ENCODE results near the gene PSMC6. TPM values are rescaled to one million over a fixed set of nuclear protein-coding genes. Genes with fewer than 3 reads are reported as not detected.

The PSMC6 gene
- total and polyA plus RNA-seq, 7 donors, result 80.6 to 292 (median 144) TPM

- WGBS, 3 donors, result 66 to 68% (median 66%) methylated on average over 3 of the region's 3 CpGs
- intact Hi-C loops (cut with DNase I), result no loop called here
- DNase-seq (peak in 1 of 2 donors; percentile 26), ATAC-seq (peak in 1 of 4 donors; percentile 41)
- Histone ChIP-seq H3K36me3 (ENCODE audit: insufficient read depth in 1 of 2, low read depth in 1 of 2) (peaks cover 0 to 3% of the 10 kb centered on the region in 2 donors), H3K4me3 (no peak overlapping the region), H3K27ac (no peak overlapping the region), H3K4me1 (peaks cover 3% of the 10 kb centered on the region), H3K9me3 (no peaks in the 10 kb centered on the region), H3K27me3 (ENCODE audit: insufficient read depth in 3 of 3, low read length in 2 of 3) (no peaks in the 10 kb centered on the region)
- TF ChIP-seq, protein P1, sequence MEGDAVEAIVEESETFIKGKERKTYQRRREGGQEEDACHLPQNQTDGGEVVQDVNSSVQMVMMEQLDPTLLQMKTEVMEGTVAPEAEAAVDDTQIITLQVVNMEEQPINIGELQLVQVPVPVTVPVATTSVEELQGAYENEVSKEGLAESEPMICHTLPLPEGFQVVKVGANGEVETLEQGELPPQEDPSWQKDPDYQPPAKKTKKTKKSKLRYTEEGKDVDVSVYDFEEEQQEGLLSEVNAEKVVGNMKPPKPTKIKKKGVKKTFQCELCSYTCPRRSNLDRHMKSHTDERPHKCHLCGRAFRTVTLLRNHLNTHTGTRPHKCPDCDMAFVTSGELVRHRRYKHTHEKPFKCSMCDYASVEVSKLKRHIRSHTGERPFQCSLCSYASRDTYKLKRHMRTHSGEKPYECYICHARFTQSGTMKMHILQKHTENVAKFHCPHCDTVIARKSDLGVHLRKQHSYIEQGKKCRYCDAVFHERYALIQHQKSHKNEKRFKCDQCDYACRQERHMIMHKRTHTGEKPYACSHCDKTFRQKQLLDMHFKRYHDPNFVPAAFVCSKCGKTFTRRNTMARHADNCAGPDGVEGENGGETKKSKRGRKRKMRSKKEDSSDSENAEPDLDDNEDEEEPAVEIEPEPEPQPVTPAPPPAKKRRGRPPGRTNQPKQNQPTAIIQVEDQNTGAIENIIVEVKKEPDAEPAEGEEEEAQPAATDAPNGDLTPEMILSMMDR (IDR thresholded peaks at IDR 0.05), result no peak
These were observed 3.8 kb upstream of the PSMC6 start for GRCh38 chr14:52703225-52703624.

- no peak overlapping the region for H3K4me3 ChIP-seq
- TF ChIP-seq, protein P1 (IDR thresholded peaks at IDR 0.05), result no peak
- H3K36me3 ChIP-seq (ENCODE audit: insufficient read depth in 1 of 2, low read depth in 1 of 2), result peaks cover 0 to 7% of the 10 kb centered on the region in 2 donors
- H3K4me1 ChIP-seq, result peaks cover 8% of the 10 kb centered on the region
- intact Hi-C loops (cut with DNase I), result no loop called here
- ATAC-seq (no peak), DNase-seq (no peak)
- no peak overlapping the region for H3K27ac ChIP-seq
- 91 to 94% (median 91%) methylated on average over 2 of the region's 2 CpGs for WGBS, 3 donors
- no peaks in the 10 kb centered on the region for H3K27me3 ChIP-seq (ENCODE audit: insufficient read depth in 3 of 3, low read length in 2 of 3)
- no peaks in the 10 kb centered on the region for H3K9me3 ChIP-seq
These were observed 3.3 kb upstream of the PSMC6 start for GRCh38 chr14:52703664-52704063.

GRCh38 chr14:52706286-52706685 lies 714 bp upstream of the PSMC6 start:
- Histone ChIP-seq H3K4me1 (peaks cover 19% of the 10 kb centered on the region), H3K9me3 (no peaks in the 10 kb centered on the region), H3K4me3 (peak overlapping the region; percentile 83), H3K36me3 (ENCODE audit: insufficient read depth in 1 of 2, low read depth in 1 of 2) (peaks cover 0 to 34% of the 10 kb centered on the region in 2 donors), H3K27ac (peak overlapping the region; percentile 92), H3K27me3 (ENCODE audit: insufficient read depth in 3 of 3, low read length in 2 of 3) (no peaks in the 10 kb centered on the region)
- TF ChIP-seq, protein P1 (IDR thresholded peaks at IDR 0.05), result no peak
- DNase-seq (no peak), ATAC-seq (no peak)
- WGBS, 3 donors, result 91 to 92% (median 92%) methylated on average over 5 of the region's 5 CpGs
- intact Hi-C loops (cut with DNase I), result no loop called here

DNA sequence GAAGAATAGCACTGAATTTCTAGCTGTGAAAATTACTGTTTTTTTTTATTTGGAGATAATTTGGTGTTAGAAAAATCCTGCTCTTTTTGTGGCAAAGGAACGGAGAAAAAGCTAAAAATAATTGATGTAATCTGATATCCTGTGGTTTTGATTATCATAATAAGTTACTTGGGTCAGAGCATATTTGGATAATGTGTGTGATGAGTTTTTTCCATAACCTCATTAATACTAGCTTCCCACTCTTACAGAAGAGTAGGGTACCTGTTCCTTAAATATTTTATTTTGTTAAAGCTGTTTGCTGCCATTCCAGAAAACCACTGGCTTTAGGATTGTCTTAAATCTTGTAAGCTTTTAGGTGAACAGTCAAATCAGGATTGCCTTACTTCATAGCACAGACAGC lies 4.7 kb downstream of the PSMC6 start:
- Histone ChIP-seq H3K27me3 (ENCODE audit: insufficient read depth in 3 of 3, low read length in 2 of 3) (no peaks in the 10 kb centered on the region), H3K27ac (peak overlapping the region; percentile 5), H3K4me3 (no peak overlapping the region), H3K4me1 (peaks cover 24% of the 10 kb centered on the region), H3K36me3 (ENCODE audit: insufficient read depth in 1 of 2, low read depth in 1 of 2) (peaks cover 8 to 87% of the 10 kb centered on the region in 2 donors), H3K9me3 (no peaks in the 10 kb centered on the region)
- intact Hi-C loops (cut with DNase I), result loop anchor here (2.0 to 10.0 kb wide), 2 partner anchors 17 to 53 kb away; no protein-coding TSS in a partner anchor
- ATAC-seq, result no peak
- TF ChIP-seq, protein P1 (IDR thresholded peaks at IDR 0.05), result no peak
- no peak for DNase-seq
- 10 to 24% (median 16%) methylated on average over 1 of the region's 1 CpG for WGBS, 3 donors

GRCh38 chr14:52716155-52716554 lies 9.2 kb downstream of the PSMC6 start:
- H3K4me3 ChIP-seq, result no peak overlapping the region
- intact Hi-C loops (cut with DNase I), result loop anchor here in 1 of 2 donors (10.0 kb wide), 1 partner anchor 49 kb away; no protein-coding TSS in a partner anchor
- no peaks in the 10 kb centered on the region for H3K27me3 ChIP-seq (ENCODE audit: insufficient read depth in 3 of 3, low read length in 2 of 3)
- TF ChIP-seq, protein P1 (IDR thresholded peaks at IDR 0.05), result no peak
- H3K4me1 ChIP-seq, result peaks cover 6% of the 10 kb centered on the region
- ATAC-seq, result no peak
- 96 to 98% (median 97%) methylated on average over 6 of the region's 6 CpGs for WGBS, 3 donors
- H3K36me3 ChIP-seq (ENCODE audit: insufficient read depth in 1 of 2, low read depth in 1 of 2), result peaks cover 8 to 100% of the 10 kb centered on the region in 2 donors
- no peak for DNase-seq
- H3K9me3 ChIP-seq, result no peaks in the 10 kb centered on the region
- H3K27ac ChIP-seq, result no peak overlapping the region

Data from psoas muscle (tissue), 8 donors.